Loucy (cell line): ENCODE measurements around the gene AP2B1.

Source experiments
- H2AFZ ChIP-seq: fragments of 200-600 bp; sonication (generic); 2 replicates; pipeline ENCODE4 v1.6.0; 2016; ENCODE audit warnings: antibody characterized with exemption, mild to moderate bottlenecking, low read length, moderate library complexity
- H3F3A ChIP-seq: fragments of 200-600 bp; 2 replicates; pipeline ENCODE4 v1.6.0; 2016; ENCODE audit warnings: antibody characterized with exemption, low read depth, mild to moderate bottlenecking
- H3K27me3 ChIP-seq: fragments of 200-600 bp; sonication (generic); 2 replicates; pipeline ENCODE4 v1.6.1; 2014; ENCODE audit warnings: low read length, mild to moderate bottlenecking; ENCODE audit not compliant: insufficient read depth, poor library complexity, severe bottlenecking
- H3K36me3 ChIP-seq: fragments of 200-600 bp; sonication (generic); 2 replicates; pipeline ENCODE4 v1.6.1; 2016; ENCODE audit warnings: low read length; ENCODE audit not compliant: insufficient read depth
- H3K4me1 ChIP-seq: fragments of 200-600 bp; sonication (generic); 2 replicates; pipeline ENCODE4 v1.5.1; 2014; ENCODE audit warnings: low read length, mild to moderate bottlenecking; ENCODE audit not compliant: insufficient read depth, poor library complexity, severe bottlenecking
- H3K4me2 ChIP-seq: fragments of 200-600 bp; sonication (generic); 2 replicates; pipeline ENCODE4 v1.6.0; 2014; ENCODE audit warnings: antibody characterized with exemption, low read length, low read depth, mild to moderate bottlenecking; ENCODE audit not compliant: poor library complexity, severe bottlenecking
- H3K4me3 ChIP-seq: fragments of 200-600 bp; sonication (generic); 2 replicates; pipeline ENCODE4 v1.5.1; 2014; ENCODE audit warnings: low read length, mild to moderate bottlenecking, mixed read lengths; ENCODE audit not compliant: poor library complexity, severe bottlenecking
- H3K79me2 ChIP-seq: fragments of 200-600 bp; sonication (generic); 2 replicates; pipeline ENCODE4 v1.6.1; 2014; ENCODE audit warnings: low read length; ENCODE audit not compliant: insufficient read depth
- H3K9ac ChIP-seq: fragments of 200-600 bp; sonication (generic); 2 replicates; pipeline ENCODE4 v1.6.0; 2014; ENCODE audit warnings: mild to moderate bottlenecking, low read depth, low read length, moderate library complexity; ENCODE audit not compliant: poor library complexity, severe bottlenecking
- H3K9me2 ChIP-seq: fragments of 200-600 bp; sonication (generic); replicated peaks from 2 replicates; pipeline ENCODE4 v1.6.1; 2016; ENCODE audit warnings: low read depth, low read length, mixed read lengths
- H3K9me3 ChIP-seq: fragments of 200-600 bp; sonication (generic); 2 replicates; pipeline ENCODE4 v1.6.1; 2014; ENCODE audit warnings: mild to moderate bottlenecking, antibody characterized with exemption, low read length, low read depth; ENCODE audit not compliant: insufficient read depth
- H4K20me1 ChIP-seq: fragments of 200-600 bp; sonication (generic); 2 replicates; pipeline ENCODE4 v1.6.0; 2014; ENCODE audit warnings: antibody characterized with exemption, low read length, mild to moderate bottlenecking; ENCODE audit not compliant: insufficient read depth, poor library complexity, severe bottlenecking
- EZH2phosphoT487 ChIP-seq: fragments of 200-600 bp; IDR thresholded peaks from 2 replicates; pipeline ENCODE4 v1.6.1; 2018; ENCODE audit warnings: antibody characterized with exemption, mild to moderate bottlenecking, moderate library complexity, borderline replicate concordance
- TF ChIP-seq, protein P1 (sequence below): fragments of 200-600 bp; sonication (generic); conservative IDR thresholded peaks from 2 replicates; pipeline ENCODE4 v1.5.1; 2014; ENCODE audit warnings: mild to moderate bottlenecking, antibody characterized with exemption, low read length

AP2B1 gene

DNA sequence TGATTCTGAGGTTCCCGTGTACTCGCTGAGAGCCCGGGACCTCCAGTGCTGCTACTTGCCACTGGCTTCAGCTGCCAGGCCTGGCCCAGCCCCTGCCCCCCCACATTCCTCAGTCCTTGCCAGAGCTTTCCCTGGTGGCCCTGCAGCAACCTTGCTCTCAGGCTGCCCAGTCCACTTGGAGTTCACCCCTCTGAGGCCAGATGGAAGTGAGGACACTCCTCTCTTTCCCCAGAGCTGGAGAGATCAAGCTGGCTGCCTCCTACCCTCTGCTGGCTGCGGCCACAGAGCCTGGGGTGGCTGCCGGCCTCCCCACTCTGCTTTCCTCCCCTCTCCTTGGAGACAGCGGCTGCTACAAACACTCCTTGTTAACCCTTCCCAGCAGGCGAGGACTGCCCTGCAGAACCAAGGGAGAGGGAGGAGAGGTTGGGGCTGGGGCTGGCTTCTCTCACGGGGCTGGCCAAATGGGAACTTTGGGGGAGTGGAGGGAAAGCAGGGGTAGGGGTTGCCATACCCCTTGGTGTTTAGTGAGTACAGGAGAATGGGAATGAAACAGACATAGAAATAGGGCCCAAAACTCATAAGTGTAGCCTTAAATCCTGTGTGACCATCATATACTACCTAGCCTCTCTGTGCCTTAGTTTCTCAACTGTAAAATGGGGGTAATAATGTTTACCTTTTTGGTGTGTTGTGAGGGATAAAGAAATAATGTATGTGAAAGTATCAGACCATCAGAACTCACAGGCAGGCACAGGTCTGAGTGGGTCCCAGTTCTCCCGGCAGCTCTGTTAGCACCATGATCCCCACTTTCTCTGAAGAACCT, 166.0 kb downstream of the AP2B1 start, which contains the start of gene GAS2L2:
Gene GAS2L2, minus strand, starts transcription at position 295 of the 820 bp plus-strand sequence. CDS start 389 bp downstream, outside the sequence.
- no peak within 1 kb of the TSS for H2AFZ ChIP-seq
- no peaks in the 10 kb centered on the region for H3K79me2 ChIP-seq
- no peaks in the 10 kb centered on the region for H3K27me3 ChIP-seq
- no peaks in the 10 kb centered on the region for H3K9me3 ChIP-seq
- TF ChIP-seq EZH2phosphoT487: no peak
- TF ChIP-seq, protein P1, sequence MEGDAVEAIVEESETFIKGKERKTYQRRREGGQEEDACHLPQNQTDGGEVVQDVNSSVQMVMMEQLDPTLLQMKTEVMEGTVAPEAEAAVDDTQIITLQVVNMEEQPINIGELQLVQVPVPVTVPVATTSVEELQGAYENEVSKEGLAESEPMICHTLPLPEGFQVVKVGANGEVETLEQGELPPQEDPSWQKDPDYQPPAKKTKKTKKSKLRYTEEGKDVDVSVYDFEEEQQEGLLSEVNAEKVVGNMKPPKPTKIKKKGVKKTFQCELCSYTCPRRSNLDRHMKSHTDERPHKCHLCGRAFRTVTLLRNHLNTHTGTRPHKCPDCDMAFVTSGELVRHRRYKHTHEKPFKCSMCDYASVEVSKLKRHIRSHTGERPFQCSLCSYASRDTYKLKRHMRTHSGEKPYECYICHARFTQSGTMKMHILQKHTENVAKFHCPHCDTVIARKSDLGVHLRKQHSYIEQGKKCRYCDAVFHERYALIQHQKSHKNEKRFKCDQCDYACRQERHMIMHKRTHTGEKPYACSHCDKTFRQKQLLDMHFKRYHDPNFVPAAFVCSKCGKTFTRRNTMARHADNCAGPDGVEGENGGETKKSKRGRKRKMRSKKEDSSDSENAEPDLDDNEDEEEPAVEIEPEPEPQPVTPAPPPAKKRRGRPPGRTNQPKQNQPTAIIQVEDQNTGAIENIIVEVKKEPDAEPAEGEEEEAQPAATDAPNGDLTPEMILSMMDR: no peak
- no peaks in the 10 kb centered on the region for H3K9me2 ChIP-seq
- no peak within 1 kb of the TSS for H3K4me3 ChIP-seq
- H3F3A ChIP-seq: no peaks in the 10 kb centered on the region
- no peak within 1 kb of the TSS for H3K9ac ChIP-seq
- H3K4me1 ChIP-seq: peaks cover 3% of the 10 kb centered on the region
- no peak within 1 kb of the TSS for H3K4me2 ChIP-seq
- H4K20me1 ChIP-seq: no peaks in the 10 kb centered on the region
- no peaks in the 10 kb centered on the region for H3K36me3 ChIP-seq

DNA sequence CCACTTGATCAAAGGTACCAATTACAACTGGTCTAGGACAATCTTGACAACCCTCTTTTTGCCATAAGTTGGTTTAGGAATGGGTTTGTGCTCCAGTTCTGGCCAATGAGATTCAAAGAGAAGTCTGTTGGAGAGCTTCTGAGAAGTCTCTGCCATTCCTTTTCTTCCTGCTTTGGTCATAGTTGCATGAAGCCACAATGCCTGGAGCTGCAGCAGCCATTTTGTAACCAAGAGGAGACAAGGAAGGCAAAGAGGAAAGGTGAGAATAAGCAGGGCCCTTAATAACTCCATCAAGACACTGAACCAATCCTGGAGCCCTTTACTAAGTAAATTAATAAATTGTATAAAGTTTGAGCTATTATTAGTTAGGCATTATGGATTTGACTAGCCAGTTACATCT, 170.1 kb downstream of the AP2B1 start:
- H2AFZ ChIP-seq: no peak overlapping the region
- H3K79me2 ChIP-seq: no peaks in the 10 kb centered on the region
- no peak overlapping the region for H3K4me2 ChIP-seq
- no peaks in the 10 kb centered on the region for H3K9me3 ChIP-seq
- no peaks in the 10 kb centered on the region for H3K36me3 ChIP-seq
- no peaks in the 10 kb centered on the region for H3K4me1 ChIP-seq
- H4K20me1 ChIP-seq: no peaks in the 10 kb centered on the region
- no peaks in the 10 kb centered on the region for H3F3A ChIP-seq
- no peak overlapping the region for H3K4me3 ChIP-seq
- TF ChIP-seq, protein P1: no peak
- TF ChIP-seq EZH2phosphoT487: no peak
- H3K9me2 ChIP-seq: no peaks in the 10 kb centered on the region
- H3K9ac ChIP-seq: no peak overlapping the region
- H3K27me3 ChIP-seq: no peaks in the 10 kb centered on the region

DNA sequence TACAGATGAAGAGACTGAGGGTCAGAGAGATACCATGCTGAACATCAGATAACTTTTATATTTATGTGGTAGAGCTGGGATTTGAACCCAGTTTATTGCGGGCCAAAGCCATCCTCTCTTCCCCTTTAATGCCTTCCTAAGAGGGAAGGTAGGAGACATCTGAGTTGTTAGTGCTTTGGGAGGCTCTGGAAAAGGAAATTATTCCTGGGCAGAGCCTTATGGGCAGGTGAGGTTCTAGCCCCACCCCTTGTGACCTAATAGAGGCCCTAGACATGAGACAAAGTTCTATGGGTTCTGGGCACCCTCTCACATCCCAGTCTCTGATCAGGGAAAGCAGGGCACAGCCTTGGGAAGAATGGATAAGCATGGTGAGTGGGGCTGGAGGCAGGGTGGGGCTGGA, 173.5 kb downstream of the AP2B1 start, which contains the start of gene C17orf50:
Gene C17orf50, plus strand, starts transcription at position 301 of the 400 bp plus-strand sequence. Its CDS starts 55 bp downstream, at position 356.
- no peak within 1 kb of the TSS for H3K4me3 ChIP-seq
- no peaks in the 10 kb centered on the region for H3K36me3 ChIP-seq
- no peak within 1 kb of the TSS for H2AFZ ChIP-seq
- H3K4me2 ChIP-seq: no peak within 1 kb of the TSS
- H3K79me2 ChIP-seq: no peaks in the 10 kb centered on the region
- H3K9me3 ChIP-seq: no peaks in the 10 kb centered on the region
- H3K27me3 ChIP-seq: no peaks in the 10 kb centered on the region
- no peaks in the 10 kb centered on the region for H4K20me1 ChIP-seq
- H3K9ac ChIP-seq: no peak within 1 kb of the TSS
- TF ChIP-seq EZH2phosphoT487: no peak
- TF ChIP-seq, protein P1: no peak
- no peaks in the 10 kb centered on the region for H3F3A ChIP-seq
- peaks cover 6% of the 10 kb centered on the region for H3K4me1 ChIP-seq
- H3K9me2 ChIP-seq: no peaks in the 10 kb centered on the region
